Endothelial cell of umbilical vein (primary cell): Measurements from ENCODE around the gene KCNJ16. TPM values are rescaled to one million over a fixed set of nuclear protein-coding genes. Genes with fewer than 3 reads are reported as not detected.

Source experiments
- BruUV-seq: library from RNA; stranded (reverse); fragments of 400-500 nt; replicated peaks from 2 replicates; lab custom pipeline; 2021; lab: Mats Ljungman, UMichigan
- CTCF ChIA-PET: fragments of 300-600, 350-600 bp; sonication (Branson Sonifier 250); formaldehyde crosslinking; loops from one replicate; lab custom pipeline; 2021; ENCODE audit warnings: antibody characterized with exemption, inconsistent platforms; lab: Charles Lee
- POLR2A ChIA-PET: fragments of 300-600, 350-600 bp; sonication (Branson Sonifier 250); formaldehyde crosslinking; loops from one replicate; lab custom pipeline; 2021; ENCODE audit warnings: antibody characterized with exemption, inconsistent platforms; lab: Charles Lee
- DNase-seq: peaks from one replicate; pipeline ENCODE4 v3.0.0-alpha.2; 2011; ENCODE audit warnings: low read depth, low spot score
- FAIRE-seq: peaks from 2 replicates; lab custom pipeline; 2011; peaks lifted over from hg19 to GRCh38; lab: Jason Lieb, UNC
- H2AFZ ChIP-seq: 2 replicates; pipeline ENCODE4 v1.6.0; 2012; ENCODE audit warnings: low read depth, low read length, control low read depth, inconsistent platforms
- H3K27ac ChIP-seq: 2 replicates; pipeline ENCODE4 v1.5.1; 2011; ENCODE audit warnings: low read depth, mild to moderate bottlenecking, control low read depth, low read length, moderate library complexity; ENCODE audit not compliant: insufficient read depth
- H3K27me3 ChIP-seq, 2 experiments: 2 replicates each; pipeline versions ENCODE4 v1.6.0 to v1.6.1; 2011; ENCODE audit warnings: low read length in 2 of 2, mixed read lengths in 1 of 2; ENCODE audit not compliant: control insufficient read depth in 2 of 2, insufficient read depth in 2 of 2
- H3K36me3 ChIP-seq, 2 experiments: 2 replicates in 1 of 2; 3 replicates in 1 of 2; pipeline ENCODE4 v1.5.1; 2011; ENCODE audit warnings: low read length in 2 of 2, mild to moderate bottlenecking in 1 of 2, moderate library complexity in 1 of 2; ENCODE audit not compliant: control insufficient read depth in 2 of 2, insufficient read depth in 2 of 2; ENCODE audit errors: extremely low read depth in 1 of 2
- H3K4me1 ChIP-seq: 3 replicates; pipeline ENCODE4 v1.5.1; 2011; ENCODE audit warnings: mild to moderate bottlenecking, low read length; ENCODE audit not compliant: control insufficient read depth, insufficient read depth; ENCODE audit errors: extremely low read depth
- H3K4me2 ChIP-seq: 2 replicates; pipeline ENCODE4 v1.6.1; 2011; ENCODE audit warnings: low read length, control low read depth, mixed read lengths; ENCODE audit not compliant: insufficient read depth
- H3K4me3 ChIP-seq, 3 experiments: fragments of 200-600 bp in 1 of 3; sonication (generic), shearing (Covaris generic) in 1 of 3; replicated peaks in 1 of 3; 2 replicates each; pipeline ENCODE4 v1.5.1; 2011 to 2016; ENCODE audit warnings: control low read depth in 3 of 3, low read length in 3 of 3, mild to moderate bottlenecking in 2 of 3, inconsistent platforms in 1 of 3, low read depth in 1 of 3, moderate library complexity in 1 of 3; ENCODE audit not compliant: insufficient read depth in 1 of 3
- H3K79me2 ChIP-seq: 2 replicates; pipeline ENCODE4 v1.6.0; 2012; ENCODE audit warnings: low read length, inconsistent platforms; ENCODE audit not compliant: control insufficient read depth, insufficient read depth
- H3K9ac ChIP-seq: replicated peaks from 2 replicates; pipeline ENCODE3; 2011; ENCODE audit warnings: low read length, control low read depth; ENCODE audit not compliant: insufficient read depth; ENCODE audit errors: extremely low read depth
- H3K9me1 ChIP-seq: replicated peaks from 3 replicates; pipeline ENCODE4 v1.6.0; 2011; ENCODE audit warnings: mild to moderate bottlenecking, low read length; ENCODE audit not compliant: control insufficient read depth, insufficient read depth; ENCODE audit errors: extremely low read depth
- H3K9me3 ChIP-seq: replicated peaks from 2 replicates; pipeline ENCODE4 v1.5.1; 2012; ENCODE audit warnings: low read length, inconsistent platforms; ENCODE audit not compliant: control insufficient read depth, insufficient read depth
- H4K20me1 ChIP-seq: replicated peaks from 2 replicates; pipeline ENCODE3; 2011; ENCODE audit warnings: mild to moderate bottlenecking, low read length; ENCODE audit not compliant: control insufficient read depth, insufficient read depth; ENCODE audit errors: extremely low read depth
- JUN ChIP-seq: IDR thresholded peaks from 2 replicates; pipeline ENCODE4 v1.6.1; 2011; ENCODE audit warnings: borderline replicate concordance, low read depth; ENCODE audit not compliant: insufficient read length, insufficient read depth
- POLR2A ChIP-seq: IDR thresholded peaks from 2 replicates; pipeline ENCODE4 v1.6.1; 2012; ENCODE audit warnings: low read depth, mild to moderate bottlenecking, control low read depth, low read length
- POLR2AphosphoS5 ChIP-seq: IDR thresholded peaks from 2 replicates; pipeline ENCODE4 v1.6.1; 2012; ENCODE audit warnings: low read depth, mild to moderate bottlenecking, control low read depth, low read length, moderate library complexity; ENCODE audit not compliant: insufficient read depth
- dilution Hi-C: fragments of 300-500 bp; cut with MboI; formaldehyde crosslinking; loops from one replicate; pipeline ENCODE4 v1.15.0; 2019; ENCODE audit warnings: low sequenced_read_pairs; ENCODE audit not compliant: extremely low pct_ligation_motif_present
- intact Hi-C: fragments of 100-400 bp; cut with micrococcal nuclease; formaldehyde crosslinking; loops from one replicate; pipeline ENCODE4 v1.10.0; 2022
- polyA plus RNA-seq, 4 experiments: library from polyadenylated mRNA; depleted of rRNA in 3 of 4; stranded (reverse) in 3 of 4; unstranded in 1 of 4; fragments of >200 nt; gene quantifications; 2 replicates each; pipeline versions ENCODE4 v1.2.1 to v1.2.3, GENCODE V29; 2011 to 2012; ENCODE audit warnings: missing spikeins in 1 of 4
- total RNA-seq: library from RNA; stranded (reverse); gene quantifications from 2 replicates; pipeline ENCODE4 v1.2.3, GENCODE V29; 2021

Gene KCNJ16
- total and polyA plus RNA-seq, 2 donors (not counting 3 experiments of a cell fraction or from before 2014, with no cell fraction given) = 0.07 TPM; not detected in 1

DNA sequence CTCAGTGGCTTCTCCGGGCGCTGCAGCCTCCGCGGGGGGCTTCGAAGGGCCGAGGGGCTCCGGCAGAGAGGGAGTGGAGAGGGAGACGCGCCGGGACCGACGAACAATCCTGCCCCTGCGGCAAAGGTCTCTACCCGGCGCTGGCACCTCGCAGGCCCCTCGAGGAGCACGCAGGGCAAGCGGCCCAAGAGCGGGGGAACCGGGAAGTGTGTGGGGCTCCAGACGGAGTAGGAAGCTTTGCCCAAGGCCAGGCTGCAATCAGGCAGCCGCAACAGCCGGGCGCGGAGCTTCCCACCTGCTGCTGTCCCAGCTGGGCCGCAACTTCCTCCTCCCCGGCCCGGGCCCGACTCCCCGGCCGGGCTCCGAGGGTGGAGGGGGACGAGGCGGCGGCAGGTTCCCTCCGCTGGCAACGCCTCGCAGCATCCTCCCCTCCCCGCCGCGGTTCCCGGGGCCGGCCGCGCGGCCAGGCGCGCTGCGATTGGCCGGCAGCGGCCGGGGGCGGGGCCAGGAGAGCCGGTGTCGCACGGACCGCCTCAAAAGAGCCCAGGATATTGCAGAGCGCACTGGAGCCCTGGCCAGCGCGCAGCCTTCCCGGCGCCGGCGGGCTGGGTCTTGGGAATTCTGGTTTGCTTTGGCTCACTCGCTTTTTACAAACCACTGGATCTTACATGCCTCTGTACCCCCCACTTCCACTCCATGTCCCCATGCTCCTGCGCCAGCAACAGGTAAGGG is 94.1 kb downstream of the KCNJ16 start, which contains the start of gene KCNJ2:
KCNJ2 (plus strand) TSS at position 556 of the 732 bp plus-strand sequence. CDS start 5,508 bp downstream, outside the sequence.
- intact Hi-C loops = loop anchor here (1.0 to 5.0 kb wide), 19 partner anchors 11 to 842 kb away; partner anchors contain the start of gene ABCA5
- H3K4me2 ChIP-seq = peak within 1 kb of the TSS; percentile 97
- no peaks in the 10 kb centered on the region for H3K27me3 ChIP-seq
- H3K9me3 ChIP-seq = no peaks in the 10 kb centered on the region
- POLR2A ChIA-PET = interaction anchor here (0.7 to 3.3 kb wide), 7 partner anchors 9 to 562 kb away, joined by 3 to 14 read pairs (median 3); no protein-coding TSS in a partner anchor
- H2AFZ ChIP-seq = peak within 1 kb of the TSS; percentile 45
- no peaks in the 10 kb centered on the region for H3K9me1 ChIP-seq
- CTCF ChIA-PET = interaction anchor here (0.6 to 7.9 kb wide), 20 partner anchors 10 to 643 kb away, joined by 3 to 156 read pairs (median 4); no protein-coding TSS in a partner anchor
- H3K4me3 ChIP-seq = peak within 1 kb of the TSS; percentile 85 to 97 (median 95)
- TSS peak; percentile 47 for BruUV-seq
- peaks cover 33% of the 10 kb centered on the region for H3K79me2 ChIP-seq
- dilution Hi-C loops = no loop called here
- FAIRE-seq (no peak), DNase-seq (peak; percentile 93)
- peaks cover 58% of the 10 kb centered on the region for H3K4me1 ChIP-seq
- H3K36me3 ChIP-seq = no peaks in the 10 kb centered on the region
- peak within 1 kb of the TSS; percentile 96 for H3K9ac ChIP-seq
- H3K27ac ChIP-seq = peak within 1 kb of the TSS; percentile 87
- TF ChIP-seq POLR2A (peak; percentile 95), JUN (no peak), POLR2AphosphoS5 (peak; percentile 97)
- H4K20me1 ChIP-seq = no peaks in the 10 kb centered on the region
